Measurements from ENCODE around the gene S1PR4. TPM values are rescaled to one million over a fixed set of nuclear protein-coding genes. Genes with fewer than 3 reads are reported as not detected.

S1PR4 gene
- total and polyA plus RNA-seq, 2 of the 13 experiments (the other 11 are each of a cell fraction or from before 2014, with no cell fraction given), result 0.07 to 0.09 TPM

GRCh38 chr19:3185461-3186159 is 7.0 kb downstream of the S1PR4 start, which contains the start of gene NCLN (continued):
- TF ChIP-seq, protein P1, sequence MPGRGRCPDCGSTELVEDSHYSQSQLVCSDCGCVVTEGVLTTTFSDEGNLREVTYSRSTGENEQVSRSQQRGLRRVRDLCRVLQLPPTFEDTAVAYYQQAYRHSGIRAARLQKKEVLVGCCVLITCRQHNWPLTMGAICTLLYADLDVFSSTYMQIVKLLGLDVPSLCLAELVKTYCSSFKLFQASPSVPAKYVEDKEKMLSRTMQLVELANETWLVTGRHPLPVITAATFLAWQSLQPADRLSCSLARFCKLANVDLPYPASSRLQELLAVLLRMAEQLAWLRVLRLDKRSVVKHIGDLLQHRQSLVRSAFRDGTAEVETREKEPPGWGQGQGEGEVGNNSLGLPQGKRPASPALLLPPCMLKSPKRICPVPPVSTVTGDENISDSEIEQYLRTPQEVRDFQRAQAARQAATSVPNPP (CRISPR knock-in tag; IDR thresholded peaks at IDR 0.05), result no peak
- TF ChIP-seq TEAD3 (CRISPR knock-in tag; optimal IDR thresholded peaks at IDR 0.05; ENCODE audit: borderline replicate concordance) (peak; percentile 17), ZBTB7B (CRISPR knock-in tag; IDR thresholded peaks at IDR 0.05) (no peak), FOXA1 (IDR thresholded peaks at IDR 0.05) (no peak), FOXA1 (CRISPR knock-in tag; IDR thresholded peaks at IDR 0.05) (no peak), ZNF839 (CRISPR knock-in tag; IDR thresholded peaks at IDR 0.05; ENCODE audit: borderline replicate concordance) (peak; percentile 64; the same call in 1 of the 2 replicates), CREB1 (IDR thresholded peaks at IDR 0.05) (no peak), CREB1 (CRISPR knock-in tag; IDR thresholded peaks at IDR 0.05) (peak; percentile 75), POLR2G (IDR thresholded peaks at IDR 0.05; ENCODE audit: low read depth, low read length) (peak; percentile 73), ZBTB3 (CRISPR knock-in tag; IDR thresholded peaks at IDR 0.05; ENCODE audit: borderline replicate concordance, low read depth) (no peak), SAP130 (CRISPR knock-in tag; IDR thresholded peaks at IDR 0.05; ENCODE audit: low read depth) (peak; percentile 59), THAP11 (CRISPR knock-in tag; IDR thresholded peaks at IDR 0.05) (peak; percentile 96), MXI1 (IDR thresholded peaks at IDR 0.05; ENCODE audit: borderline replicate concordance, low read depth, low read length) (peak; percentile 80; the same call in 2 of the 3 replicates), ZNF260 (CRISPR knock-in tag; IDR thresholded peaks at IDR 0.05; ENCODE audit: borderline replicate concordance, low read depth) (no peak), AGO2 (optimal IDR thresholded peaks at IDR 0.05; ENCODE audit: low read depth, low read length) (no peak), PAWR (CRISPR knock-in tag; IDR thresholded peaks at IDR 0.05; ENCODE audit: borderline replicate concordance) (no peak), ZIK1 (CRISPR knock-in tag; IDR thresholded peaks at IDR 0.05; ENCODE audit: borderline replicate concordance, low read depth) (no peak), MYNN (CRISPR knock-in tag; IDR thresholded peaks at IDR 0.05; ENCODE audit: low read depth) (0 out of 2 replicates have a peak, but pooled peaks have one; percentile 20), SRSF9 (IDR thresholded peaks at IDR 0.05; ENCODE audit: borderline replicate concordance, insufficient read depth, low read depth, low read length, poor library complexity, severe bottlenecking) (no peak), ZNF496 (CRISPR knock-in tag; IDR thresholded peaks at IDR 0.05; ENCODE audit: insufficient replicate concordance) (no peak), KDM1A (CRISPR knock-in tag; IDR thresholded peaks at IDR 0.05) (no peak), ZNF552 (CRISPR knock-in tag; IDR thresholded peaks at IDR 0.05; ENCODE audit: borderline replicate concordance) (0 out of 2 replicates have a peak, but pooled peaks have one; percentile 24), FOXK1 (CRISPR knock-in tag; IDR thresholded peaks at IDR 0.05; ENCODE audit: borderline replicate concordance, low read depth) (peak; percentile 47; the same call in 1 of the 2 replicates), MBNL3 (CRISPR knock-in tag; conservative IDR thresholded peaks at IDR 0.05) (no peak), PHF8 (CRISPR knock-in tag; IDR thresholded peaks at IDR 0.05) (peak; percentile 72), CERS6 (CRISPR knock-in tag; IDR thresholded peaks at IDR 0.05) (no peak), ZNF282 (IDR thresholded peaks at IDR 0.05; ENCODE audit: partially characterized antibody) (no peak)
- TF ChIP-seq, protein P2, sequence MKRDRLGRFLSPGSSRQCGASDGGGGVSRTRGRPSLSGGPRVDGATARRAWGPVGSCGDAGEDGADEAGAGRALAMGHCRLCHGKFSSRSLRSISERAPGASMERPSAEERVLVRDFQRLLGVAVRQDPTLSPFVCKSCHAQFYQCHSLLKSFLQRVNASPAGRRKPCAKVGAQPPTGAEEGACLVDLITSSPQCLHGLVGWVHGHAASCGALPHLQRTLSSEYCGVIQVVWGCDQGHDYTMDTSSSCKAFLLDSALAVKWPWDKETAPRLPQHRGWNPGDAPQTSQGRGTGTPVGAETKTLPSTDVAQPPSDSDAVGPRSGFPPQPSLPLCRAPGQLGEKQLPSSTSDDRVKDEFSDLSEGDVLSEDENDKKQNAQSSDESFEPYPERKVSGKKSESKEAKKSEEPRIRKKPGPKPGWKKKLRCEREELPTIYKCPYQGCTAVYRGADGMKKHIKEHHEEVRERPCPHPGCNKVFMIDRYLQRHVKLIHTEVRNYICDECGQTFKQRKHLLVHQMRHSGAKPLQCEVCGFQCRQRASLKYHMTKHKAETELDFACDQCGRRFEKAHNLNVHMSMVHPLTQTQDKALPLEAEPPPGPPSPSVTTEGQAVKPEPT (CRISPR knock-in tag; IDR thresholded peaks at IDR 0.05; ENCODE audit: low read depth), result no peak

Measured in HepG2 (cell line).